Stimulated activated CD4-positive, alpha-beta T cell treated with anti-CD3 and anti-CD28 coated beads, Interleukin-12 subunit alpha, Interleukin-12 subunit beta, amount 100 ng/mL, for 48 hours (primary cell): ENCODE results near the gene TRAM2.

Experiments used
- DNase-seq, 3 donors: peaks; one replicate each; pipeline ENCODE4 v3.0.0-alpha.2; 2020; ENCODE audit warnings: low read depth in 2 of 3, low spot score in 1 of 3

Gene TRAM2

DNA sequence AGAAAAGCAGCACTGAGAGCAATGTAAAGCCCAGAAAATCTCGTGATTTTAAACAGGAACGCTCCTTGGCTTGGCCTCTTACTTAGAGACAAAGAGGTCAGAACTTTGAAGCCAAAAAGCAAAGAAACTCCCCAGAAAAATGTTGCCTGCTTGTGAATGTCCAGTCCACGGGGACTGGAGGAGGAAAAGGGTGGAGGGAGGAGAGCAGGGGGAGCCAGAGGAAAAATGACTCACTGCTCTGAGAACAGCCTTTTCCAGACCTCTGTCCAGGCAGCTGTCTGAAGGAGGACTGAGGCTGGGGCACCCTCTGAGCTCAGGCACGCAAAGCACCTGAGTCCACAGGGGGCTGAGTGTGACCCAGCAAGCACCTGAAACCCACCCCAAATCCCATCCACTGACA lies 64.7 kb downstream of the TRAM2 start:
- no peak for DNase-seq

GRCh38 chr6:52511572-52512151 lies 65.2 kb downstream of the TRAM2 start:
- DNase-seq: no peak

- no peak for DNase-seq
Measured at GRCh38 chr6:52511163-52511562, 65.7 kb downstream of the TRAM2 start.

- DNase-seq: no peak
Measured at GRCh38 chr6:52510213-52510562, 66.7 kb downstream of the TRAM2 start.

- no peak for DNase-seq
Measured at GRCh38 chr6:52509281-52510212, 67.3 kb downstream of the TRAM2 start.

DNA sequence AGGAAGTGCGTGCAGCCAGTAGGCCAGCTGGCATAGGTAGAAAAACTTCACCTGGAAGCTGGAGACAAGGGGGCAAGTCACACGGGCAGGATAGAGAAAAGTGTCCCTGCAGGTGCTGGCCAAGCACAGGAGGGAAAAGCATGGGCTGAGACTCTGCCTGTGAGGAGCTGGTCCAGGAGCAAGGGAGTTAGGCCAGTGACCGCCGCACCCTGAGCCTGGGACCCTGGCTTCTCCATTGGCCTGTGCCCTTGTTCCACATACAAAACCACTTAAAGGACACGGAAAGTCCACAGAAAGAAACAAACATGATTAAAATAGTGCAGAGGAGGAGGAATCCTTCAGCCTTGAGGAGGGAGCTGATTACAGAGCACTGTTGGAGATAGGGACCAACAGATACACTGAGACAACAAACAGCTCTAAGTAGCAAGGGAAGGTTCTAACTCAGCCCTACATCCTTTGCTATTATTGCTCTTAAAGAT lies 68.6 kb downstream of the TRAM2 start:
- DNase-seq: no peak

- DNase-seq: no peak
Measured at GRCh38 chr6:52507557-52508260, 69.2 kb downstream of the TRAM2 start.

DNA sequence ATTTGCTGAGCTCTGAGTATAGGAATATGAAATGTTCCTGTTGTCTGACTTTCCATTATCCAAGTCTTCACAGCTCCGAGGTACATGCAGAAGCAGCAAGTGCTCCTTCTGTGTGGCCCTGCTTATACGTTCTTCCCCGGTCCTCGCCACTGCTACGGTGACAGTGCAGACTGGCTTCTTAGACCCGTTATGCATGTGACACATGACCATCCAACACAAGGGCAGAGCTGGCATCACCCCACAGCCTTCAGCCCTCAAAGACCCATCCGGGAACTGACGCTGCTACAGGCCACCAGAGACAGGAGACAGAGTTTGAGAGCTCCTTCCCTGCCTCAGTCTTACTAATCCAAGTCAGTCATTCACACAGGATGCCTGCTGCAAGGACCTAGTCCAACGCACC lies 70.4 kb downstream of the TRAM2 start:
- no peak for DNase-seq

DNA sequence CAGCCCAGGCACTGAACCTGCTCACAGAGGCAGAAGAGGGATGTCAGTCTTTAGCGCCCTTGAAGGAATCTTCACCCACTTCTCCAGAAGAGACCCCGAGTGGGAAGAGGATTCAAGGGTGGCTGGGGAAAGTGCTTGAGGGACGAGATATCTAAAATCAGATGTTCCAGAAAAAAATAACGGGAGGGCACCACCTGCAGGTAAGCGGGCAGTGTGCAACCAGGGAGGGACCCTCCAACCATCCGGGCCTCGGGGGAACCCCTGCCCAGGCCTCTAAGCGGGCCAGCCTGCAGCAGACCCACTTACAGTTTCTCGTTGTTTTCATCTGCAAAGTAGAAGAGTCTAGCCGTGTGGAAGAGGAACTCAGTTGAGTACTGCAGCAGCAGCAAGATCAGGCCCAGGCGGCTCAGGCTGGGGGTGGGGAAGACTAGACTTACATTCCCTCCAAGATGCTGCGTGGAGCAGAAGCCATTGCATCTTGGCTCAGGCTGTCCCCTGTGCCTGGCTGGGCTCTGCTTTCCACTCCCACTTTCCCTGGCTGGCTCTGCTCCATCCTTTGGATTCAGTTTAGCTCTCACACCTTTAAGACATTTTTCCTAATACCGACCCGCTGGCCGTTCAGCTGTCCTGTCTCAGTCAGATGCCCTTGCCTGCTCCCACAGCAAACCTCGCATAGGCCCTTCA lies 71.0 kb downstream of the TRAM2 start:
- DNase-seq: no peak

DNA sequence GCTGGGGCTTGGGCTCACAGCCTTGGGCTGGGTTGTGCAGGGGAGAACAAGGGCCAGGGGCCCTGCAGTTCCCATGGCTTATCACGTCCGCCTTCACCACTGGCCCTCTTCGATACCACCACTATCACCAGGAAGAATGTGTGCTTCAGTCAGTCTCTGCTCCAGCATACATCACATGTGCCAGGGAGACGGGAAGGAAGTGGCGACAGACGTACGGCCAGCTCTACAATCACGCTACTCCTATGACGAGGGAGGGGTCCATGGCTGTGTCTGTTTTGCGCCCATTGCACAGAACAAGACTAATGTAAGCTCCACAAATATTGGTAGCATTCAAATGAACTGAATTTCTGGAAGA lies 72.1 kb downstream of the TRAM2 start:
- DNase-seq: no peak

GRCh38 chr6:52503851-52504781 lies 72.7 kb downstream of the TRAM2 start:
- DNase-seq: no peak

GRCh38 chr6:52503323-52503747 lies 73.5 kb downstream of the TRAM2 start:
- no peak for DNase-seq

DNA sequence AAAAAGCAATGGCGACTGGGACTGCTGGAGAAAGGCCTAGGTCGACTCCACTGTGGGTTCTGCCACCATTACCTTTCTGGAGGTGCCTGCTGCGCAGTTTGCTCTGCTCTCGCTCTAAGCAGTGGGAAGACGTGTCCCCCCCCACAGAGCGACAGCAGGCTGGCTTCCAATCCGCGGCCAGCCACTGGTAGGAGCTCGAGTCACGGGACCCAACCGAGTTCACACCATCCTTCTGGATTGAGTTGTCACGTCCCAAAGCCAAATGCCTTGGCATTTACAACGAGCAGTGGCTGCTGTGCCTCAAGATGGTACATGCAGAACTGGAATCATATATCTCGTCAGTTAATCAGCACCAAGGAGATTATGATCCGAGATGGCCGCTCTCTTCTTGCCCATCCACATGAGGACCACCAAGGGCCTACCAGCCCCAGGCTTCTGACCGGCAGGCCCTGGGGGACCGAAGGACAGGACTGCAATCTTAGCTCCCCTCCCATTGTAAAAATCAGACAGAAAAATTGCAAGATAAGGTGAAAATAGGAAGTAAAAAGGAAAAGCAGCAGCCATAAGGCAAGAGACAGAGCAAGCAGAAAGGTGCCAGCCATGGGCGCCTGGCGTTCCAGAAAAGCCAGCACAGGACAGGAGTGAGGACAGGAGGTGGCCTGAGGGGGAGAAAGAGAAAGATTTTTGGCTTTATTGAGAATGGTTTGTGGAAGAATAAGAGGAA lies 74.4 kb downstream of the TRAM2 start:
- DNase-seq: no peak

DNA sequence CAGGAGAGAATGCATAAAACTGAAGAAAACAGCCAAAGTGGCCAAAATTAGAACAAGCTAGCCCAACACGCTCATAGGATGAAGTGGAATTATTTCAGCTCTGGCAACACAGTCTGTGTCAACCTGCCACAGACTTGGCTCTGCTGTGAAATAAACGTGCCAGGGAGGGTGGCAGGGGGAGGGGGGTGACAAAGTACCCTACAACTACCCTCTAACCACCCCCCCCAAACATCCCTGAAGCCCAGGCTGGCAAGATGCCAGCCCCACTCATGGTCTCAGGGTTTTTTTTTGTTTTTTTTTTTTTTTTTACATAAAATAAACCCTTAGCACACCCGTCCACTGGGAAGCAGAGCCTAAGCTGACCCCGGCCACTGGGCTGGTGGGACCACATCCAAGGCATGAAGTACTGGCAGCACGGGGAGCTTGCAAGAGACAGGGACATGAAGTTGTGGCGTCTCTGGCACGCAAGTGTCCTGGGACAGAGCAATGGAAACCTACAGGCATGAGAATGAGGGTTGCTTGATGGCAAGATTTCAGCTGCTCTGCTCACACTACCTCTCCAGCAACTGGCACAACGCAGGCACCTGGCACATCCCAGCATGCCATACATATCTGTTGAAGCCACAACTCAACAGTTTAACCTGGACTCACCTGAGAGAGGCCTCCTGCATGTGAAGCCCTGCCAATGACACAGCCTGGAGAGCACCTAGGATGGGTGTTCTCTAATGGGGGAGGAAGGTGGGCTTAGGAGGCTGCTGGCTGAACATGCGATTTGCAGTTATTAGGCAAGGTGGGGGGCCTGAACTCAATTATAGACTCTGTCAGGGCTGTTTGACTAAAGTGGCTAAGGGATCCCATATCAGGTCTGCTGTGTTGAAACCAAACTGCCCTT lies 76.4 kb downstream of the TRAM2 start:
- DNase-seq: no peak

DNA sequence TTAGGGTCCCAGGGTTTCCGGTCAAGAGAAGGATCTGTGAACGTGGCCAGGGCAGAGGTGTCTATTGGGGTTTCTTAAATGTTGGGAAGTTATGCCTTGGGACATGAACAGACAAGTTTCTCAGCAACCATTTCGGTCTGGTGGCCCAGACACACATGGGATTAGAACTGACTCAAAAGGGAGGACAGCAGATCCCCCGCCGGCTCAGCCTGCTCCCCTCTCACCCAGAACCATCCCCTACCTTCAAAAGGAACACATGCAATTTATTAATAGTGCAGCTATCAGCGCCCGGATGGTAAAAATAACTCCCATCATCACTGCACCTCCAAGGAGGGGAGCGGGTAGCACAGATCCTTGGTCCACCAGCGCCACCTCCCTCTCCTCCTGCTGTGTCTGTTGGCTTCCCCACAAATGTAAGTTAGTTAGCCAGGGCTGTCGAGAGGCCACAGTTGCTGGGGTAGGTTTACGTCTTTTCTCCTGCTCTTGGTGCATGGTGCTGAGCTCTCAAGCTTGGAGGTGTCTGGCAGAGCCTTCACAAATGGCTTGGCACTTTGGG lies 77.1 kb downstream of the TRAM2 start:
- DNase-seq: no peak

DNA sequence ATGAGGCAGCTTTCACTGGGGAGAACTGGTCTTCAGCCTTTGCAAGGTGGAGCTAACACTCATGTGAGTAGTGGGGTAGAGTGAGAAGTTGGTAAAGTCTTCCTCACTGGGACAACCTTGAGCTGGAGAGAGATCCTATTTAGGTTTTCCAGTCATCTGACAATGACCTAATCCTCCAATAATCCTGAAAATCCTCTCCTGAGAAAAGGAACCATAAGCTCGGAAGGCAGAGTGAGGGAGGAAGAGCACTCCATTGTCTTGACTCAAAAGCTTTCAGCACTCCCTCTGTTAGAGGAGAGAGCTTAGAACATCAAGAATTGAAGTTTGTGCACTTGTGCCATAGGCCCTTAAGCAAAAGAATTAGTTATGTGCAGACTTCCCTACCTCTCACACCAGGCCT lies 77.8 kb downstream of the TRAM2 start:
- no peak for DNase-seq

- DNase-seq: no peak
Measured at GRCh38 chr6:52498538-52499017, 78.3 kb downstream of the TRAM2 start.

DNA sequence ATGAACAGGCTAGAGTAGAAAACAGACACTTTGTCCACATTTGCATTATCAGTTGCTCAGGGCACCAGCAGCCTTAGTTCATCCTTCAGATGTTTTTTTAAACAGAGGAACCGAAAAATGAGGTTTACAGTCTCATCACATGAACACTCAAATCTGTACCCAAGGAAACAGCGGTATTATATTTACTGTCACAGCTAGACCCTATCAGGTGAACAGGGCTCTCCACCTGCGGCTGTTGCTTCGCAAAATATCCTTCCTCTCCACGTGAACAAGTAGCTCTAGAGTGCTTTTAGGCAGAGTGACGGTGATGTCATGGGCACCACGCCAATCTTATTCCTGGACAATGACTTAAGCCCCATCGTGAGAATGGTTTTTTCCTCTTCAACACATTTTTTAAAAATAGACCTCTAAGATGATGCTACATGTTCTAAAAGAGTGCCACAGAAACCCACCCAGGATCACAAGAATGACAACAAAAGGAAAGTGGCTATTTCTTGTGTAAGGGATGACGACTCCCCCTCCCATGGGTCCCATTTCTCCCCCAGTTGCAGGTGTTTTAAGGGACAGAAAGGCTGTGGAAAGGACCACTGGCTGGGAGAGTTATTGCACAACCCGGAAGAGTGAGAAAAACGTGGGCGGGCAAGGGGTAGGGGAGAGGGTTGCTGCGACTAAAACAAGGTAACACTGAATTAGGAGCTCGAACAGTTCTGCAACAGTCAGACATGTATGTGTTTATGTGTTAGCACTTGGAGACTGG lies 79.0 kb downstream of the TRAM2 start:
- DNase-seq: no peak
